ENCODE results near the gene STK38L.

GRCh38 chr12:27309293-27309994 lies 65.4 kb downstream of the STK38L start:
- no peak for TF ChIP-seq CTCF (IDR thresholded peaks at IDR 0.05)
- TF ChIP-seq POLR2A (IDR thresholded peaks at IDR 0.05) = no peak
